ENCODE data around the gene GPBAR1.

GPBAR1 gene

GRCh38 chr2:218260742-218261422, at the start of gene GPBAR1:
Gene GPBAR1 (plus strand): TSS chr2:218261015. CDS start chr2:218262725, 1,710 bp downstream.
- no peak for DNase-seq

- no peak for DNase-seq
These were observed 46.7 kb upstream of the GPBAR1 start for GRCh38 chr2:218214116-218214515.

- no peak for DNase-seq
These were observed 44.5 kb upstream of the GPBAR1 start for GRCh38 chr2:218216336-218216673.

GRCh38 chr2:218216674-218217359, 44.0 kb upstream of the GPBAR1 start, which contains the start of gene ARPC2:
Gene ARPC2 (plus strand): TSS chr2:218217189. CDS start chr2:218217471, 282 bp downstream.
- peak; percentile 92 for DNase-seq

GRCh38 chr2:218217360-218218267, 43.2 kb upstream of the GPBAR1 start:
- DNase-seq: peak; percentile 56

GRCh38 chr2:218218268-218219185, 42.3 kb upstream of the GPBAR1 start:
- peak; percentile 62 for DNase-seq

- peak; percentile 13 for DNase-seq
These were observed 40.9 kb upstream of the GPBAR1 start for GRCh38 chr2:218219934-218220333.

GRCh38 chr2:218221000-218221399, 39.8 kb upstream of the GPBAR1 start:
- no peak for DNase-seq

- DNase-seq: peak; percentile 61
These were observed 37.8 kb upstream of the GPBAR1 start for GRCh38 chr2:218223046-218223445.

GRCh38 chr2:218224186-218224585, 36.6 kb upstream of the GPBAR1 start:
- no peak for DNase-seq

- no peak for DNase-seq
These were observed 33.9 kb upstream of the GPBAR1 start for GRCh38 chr2:218226903-218227302.

- no peak for DNase-seq
These were observed 32.3 kb upstream of the GPBAR1 start for GRCh38 chr2:218228366-218229090.

- DNase-seq: peak; percentile 77
These were observed 31.6 kb upstream of the GPBAR1 start for GRCh38 chr2:218229239-218229638.

- no peak for DNase-seq
These were observed 31.0 kb upstream of the GPBAR1 start for GRCh38 chr2:218229851-218230250.

GRCh38 chr2:218230882-218231281, 29.9 kb upstream of the GPBAR1 start:
- DNase-seq: peak; percentile 63

GRCh38 chr2:218233543-218233942, 27.3 kb upstream of the GPBAR1 start:
- DNase-seq: no peak

GRCh38 chr2:218234521-218234920, 26.3 kb upstream of the GPBAR1 start:
- DNase-seq: no peak

GRCh38 chr2:218235017-218235416, 25.8 kb upstream of the GPBAR1 start:
- DNase-seq: no peak

GRCh38 chr2:218236829-218237228, 24.0 kb upstream of the GPBAR1 start:
- DNase-seq: no peak

- DNase-seq: no peak
These were observed 21.9 kb upstream of the GPBAR1 start for GRCh38 chr2:218238887-218239286.

- DNase-seq: no peak
These were observed 16.6 kb upstream of the GPBAR1 start for GRCh38 chr2:218244204-218244603.

- no peak for DNase-seq
These were observed 16.1 kb upstream of the GPBAR1 start for GRCh38 chr2:218244665-218245064.

Measured in CD4-positive, alpha-beta T cell treated with Interleukin-4 for 4 hours (primary cell).